HG02759 (cell line): Measurements from ENCODE around the gene OR1G1.
"Not testable (repeated sequence)": the region's sequence is repeated elsewhere in the genome, so short reads cannot be mapped to it uniquely, and the experiment has no call there.

Experiments used
- ATAC-seq: cut with Tn5 transposase; IDR thresholded peaks from one replicate; pipeline ENCODE4 v1.9.1; 2021; ENCODE audit warnings: mild to moderate bottlenecking, moderate library complexity; ENCODE audit not compliant: unreplicated experiment

OR1G1 gene

DNA sequence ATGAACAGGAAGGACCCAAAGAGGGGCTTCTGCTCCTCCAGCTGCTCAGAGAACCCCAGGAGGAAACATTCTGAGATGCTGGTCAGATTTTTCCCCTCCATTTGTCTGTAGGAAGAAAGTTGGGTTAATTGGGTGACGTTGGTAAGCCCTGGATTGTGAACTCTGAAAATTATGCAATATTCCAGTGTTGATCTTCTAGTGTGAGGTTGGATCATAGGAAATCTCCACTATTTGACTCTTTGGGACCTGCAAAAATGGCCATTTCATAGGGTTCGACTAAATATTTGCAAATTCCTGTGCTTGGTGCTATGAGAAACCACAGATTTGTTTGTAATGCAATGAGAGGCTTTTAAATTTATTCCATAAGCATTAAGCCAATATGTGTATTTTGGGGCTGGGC is at the start of gene OR1G1:
TSS of gene OR1G1 (minus strand) at position 101 of the 400 bp plus-strand sequence. CDS start at position 101, 0 bp downstream.
- no peak for ATAC-seq

DNA sequence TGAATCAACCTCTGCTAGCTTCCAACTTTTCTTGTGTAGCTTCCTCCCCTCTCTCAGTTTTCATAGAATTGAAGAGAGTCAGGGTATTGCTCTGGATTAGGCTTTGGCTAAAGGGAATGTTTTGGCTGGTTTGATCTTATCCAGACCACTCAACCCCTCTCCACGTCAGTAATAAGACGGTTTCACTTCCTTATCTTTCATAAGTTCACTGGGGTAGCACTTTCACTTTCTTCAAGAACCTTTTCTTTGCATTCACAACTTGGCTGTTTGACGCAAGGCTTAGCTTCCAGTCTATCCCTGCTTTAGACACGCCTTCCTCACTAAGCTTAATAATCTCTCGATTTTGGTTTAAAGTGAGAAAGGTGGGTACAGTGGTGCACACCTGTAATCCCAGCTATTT is 40.2 kb upstream of the OR1G1 start:
- no peak for ATAC-seq

GRCh38 chr17:3157218-3157617 is 29.9 kb upstream of the OR1G1 start:
- no peak for ATAC-seq

- ATAC-seq: not testable (repeated sequence)
These were observed 10.1 kb upstream of the OR1G1 start for GRCh38 chr17:3137494-3137893.

DNA sequence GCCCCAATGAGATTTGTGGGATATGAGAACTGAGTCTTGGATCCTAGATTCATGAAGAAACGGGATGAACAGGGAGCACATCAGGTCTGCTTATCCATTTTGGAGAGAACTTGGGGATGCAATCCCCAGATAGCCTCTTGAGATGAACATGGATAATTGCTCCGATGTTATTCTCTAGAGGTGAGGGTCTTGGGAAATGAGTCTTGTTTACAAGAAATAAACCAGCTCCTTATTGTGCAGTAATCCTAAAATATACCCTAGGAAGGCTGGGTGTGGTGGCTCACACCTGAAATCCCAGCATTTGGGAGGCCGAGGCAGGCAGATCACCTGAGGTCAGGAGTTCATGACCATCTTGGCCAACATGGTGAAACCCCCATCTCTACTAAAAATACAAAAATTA is 23.0 kb downstream of the OR1G1 start, which contains the start of gene OR1D2:
TSS of gene OR1D2 (minus strand) at position 101 of the 400 bp plus-strand sequence. CDS start 11,426 bp downstream, outside the sequence.
- no peak for ATAC-seq
